Tibial artery (tissue), 4 donors: ENCODE results near the gene RLF.

Experiments
- DNase-seq, 2 donors: peaks; one replicate each; pipeline ENCODE4 v3.0.0-alpha.2; 2019
- H3K27ac ChIP-seq, 2 donors: fragments of 200-600 bp; sonication (generic) in 1 of 2; 1 replicate in 1 of 2; 2 replicates in 1 of 2; pipeline ENCODE4 v1.5.1; 2018 to 2019; ENCODE audit warnings: mild to moderate bottlenecking in 1 of 2
- H3K27me3 ChIP-seq, 2 donors: fragments of 200-600 bp; sonication (generic) in 1 of 2; one replicate each; pipeline versions ENCODE4 v1.5.1 to v1.6.0; 2016 to 2019
- H3K36me3 ChIP-seq, 3 donors: fragments of 200-600 bp; sonication (generic) in 2 of 3; one replicate each; pipeline ENCODE4 v1.5.1; 2016 to 2019; ENCODE audit warnings: mild to moderate bottlenecking in 2 of 3
- H3K4me1 ChIP-seq, 4 donors: fragments of 200-600 bp; sonication (generic) in 2 of 4; 1 replicate in 3 of 4; 2 replicates in 1 of 4; pipeline ENCODE4 v1.5.1; 2016 to 2019
- H3K4me3 ChIP-seq, 2 donors: fragments of 200-600 bp; sonication (generic) in 1 of 2; 1 replicate in 1 of 2; 2 replicates in 1 of 2; pipeline ENCODE4 v1.5.1; 2018 to 2019; ENCODE audit warnings: mild to moderate bottlenecking in 2 of 2
- H3K9me3 ChIP-seq, 3 donors: fragments of 200-600 bp; sonication (generic) in 1 of 3; one replicate each; pipeline ENCODE4 v1.5.1; 2016 to 2019
- intact Hi-C: fragments of 100-400 bp; cut with DNase I; formaldehyde crosslinking; loops from one replicate; pipeline ENCODE4 v1.15.0; 2023; ENCODE audit warnings: low total_unique reads
- TF ChIP-seq, protein P1 (sequence below), 2 experiments: fragments of 200-600 bp in 1 of 2; fragments of 450-650 bp in 1 of 2; IDR thresholded peaks; one replicate each; pipeline ENCODE4 v1.5.1; 2017 to 2019; ENCODE audit warnings: antibody characterized with exemption in 2 of 2, mild to moderate bottlenecking in 1 of 2, moderate library complexity in 1 of 2

The RLF gene

DNA sequence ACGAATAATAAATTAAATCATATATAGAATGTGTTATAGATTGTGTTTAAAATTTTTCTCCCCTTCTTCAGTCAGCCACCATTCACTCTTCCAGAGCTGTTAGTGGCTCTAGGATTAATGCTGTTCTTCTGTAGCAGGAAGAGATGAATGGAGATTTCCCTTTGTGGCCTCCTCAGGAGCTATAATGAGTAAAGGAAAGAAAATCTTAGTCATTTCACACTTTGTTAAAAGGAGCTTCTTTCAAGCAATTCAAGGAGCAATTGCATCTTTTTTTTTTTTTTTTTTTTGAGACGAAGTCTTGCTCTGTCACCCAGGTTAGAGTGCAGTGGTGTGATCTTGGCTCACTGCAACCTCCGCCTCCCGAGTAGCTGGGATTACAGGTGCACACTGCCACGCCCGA is 62.9 kb downstream of the RLF start:
- no peaks in the 10 kb centered on the region for H3K27me3 ChIP-seq
- no peak overlapping the region for H3K27ac ChIP-seq
- intact Hi-C loops = no loop called here
- H3K36me3 ChIP-seq = peaks cover 7 to 20% (median 9%) of the 10 kb centered on the region in 3 donors
- TF ChIP-seq, protein P1, sequence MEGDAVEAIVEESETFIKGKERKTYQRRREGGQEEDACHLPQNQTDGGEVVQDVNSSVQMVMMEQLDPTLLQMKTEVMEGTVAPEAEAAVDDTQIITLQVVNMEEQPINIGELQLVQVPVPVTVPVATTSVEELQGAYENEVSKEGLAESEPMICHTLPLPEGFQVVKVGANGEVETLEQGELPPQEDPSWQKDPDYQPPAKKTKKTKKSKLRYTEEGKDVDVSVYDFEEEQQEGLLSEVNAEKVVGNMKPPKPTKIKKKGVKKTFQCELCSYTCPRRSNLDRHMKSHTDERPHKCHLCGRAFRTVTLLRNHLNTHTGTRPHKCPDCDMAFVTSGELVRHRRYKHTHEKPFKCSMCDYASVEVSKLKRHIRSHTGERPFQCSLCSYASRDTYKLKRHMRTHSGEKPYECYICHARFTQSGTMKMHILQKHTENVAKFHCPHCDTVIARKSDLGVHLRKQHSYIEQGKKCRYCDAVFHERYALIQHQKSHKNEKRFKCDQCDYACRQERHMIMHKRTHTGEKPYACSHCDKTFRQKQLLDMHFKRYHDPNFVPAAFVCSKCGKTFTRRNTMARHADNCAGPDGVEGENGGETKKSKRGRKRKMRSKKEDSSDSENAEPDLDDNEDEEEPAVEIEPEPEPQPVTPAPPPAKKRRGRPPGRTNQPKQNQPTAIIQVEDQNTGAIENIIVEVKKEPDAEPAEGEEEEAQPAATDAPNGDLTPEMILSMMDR (IDR thresholded peaks at IDR 0.05) = no peak
- no peaks in the 10 kb centered on the region for H3K9me3 ChIP-seq
- H3K4me1 ChIP-seq = no peaks in the 10 kb centered on the region
- no peak overlapping the region for H3K4me3 ChIP-seq
- DNase-seq = no peak

DNA sequence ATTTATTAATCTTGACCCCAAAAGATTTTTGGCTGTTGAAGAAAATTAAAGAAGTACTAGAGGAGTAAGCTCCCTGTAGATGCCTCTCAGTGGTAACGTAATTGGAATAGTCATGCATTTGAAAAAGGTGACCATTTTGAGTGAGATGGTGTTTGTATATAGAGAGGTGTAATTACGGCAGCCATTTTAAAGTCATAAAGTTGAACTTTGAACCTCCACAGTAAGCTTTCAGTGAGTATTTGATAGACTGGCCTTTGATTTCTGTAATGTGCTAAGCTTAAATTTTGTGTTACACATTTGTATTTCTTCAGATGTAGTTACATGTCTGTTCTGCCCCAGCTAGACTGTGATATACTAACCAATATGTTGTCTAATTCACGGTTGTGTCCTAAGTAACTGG is 65.0 kb downstream of the RLF start:
- H3K27me3 ChIP-seq = no peaks in the 10 kb centered on the region
- no peaks in the 10 kb centered on the region for H3K9me3 ChIP-seq
- TF ChIP-seq, protein P1 (IDR thresholded peaks at IDR 0.05) = no peak
- H3K27ac ChIP-seq = no peak overlapping the region
- H3K36me3 ChIP-seq = peaks cover 11 to 24% (median 19%) of the 10 kb centered on the region in 3 donors
- no peak for DNase-seq
- H3K4me1 ChIP-seq = no peaks in the 10 kb centered on the region
- no peak overlapping the region for H3K4me3 ChIP-seq
- intact Hi-C loops = no loop called here

DNA sequence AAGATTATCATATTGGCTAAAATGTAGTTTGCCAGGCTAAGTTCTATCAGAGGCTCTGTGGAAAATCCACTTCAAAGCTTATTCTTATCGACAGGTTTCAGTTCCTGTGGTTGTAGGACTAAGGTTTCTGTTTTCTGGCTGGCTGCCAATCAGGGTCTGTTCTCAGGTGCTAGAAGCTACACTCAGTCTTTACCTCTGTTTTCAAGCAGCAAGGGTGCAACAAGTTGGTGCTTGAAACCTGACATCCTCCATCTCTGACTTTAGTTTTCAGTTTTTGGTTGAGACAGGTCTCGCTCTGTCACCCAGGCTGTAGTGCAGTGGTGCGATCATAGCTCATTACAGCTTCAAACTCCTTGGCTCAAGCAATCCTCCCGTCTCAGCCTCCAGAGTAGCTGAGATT is 71.3 kb downstream of the RLF start:
- no peaks in the 10 kb centered on the region for H3K9me3 ChIP-seq
- H3K36me3 ChIP-seq = peaks cover 61 to 64% (median 64%) of the 10 kb centered on the region in 3 donors
- H3K4me3 ChIP-seq = no peak overlapping the region
- TF ChIP-seq, protein P1 (IDR thresholded peaks at IDR 0.05) = no peak
- H3K27me3 ChIP-seq = no peaks in the 10 kb centered on the region
- intact Hi-C loops = no loop called here
- no peak overlapping the region for H3K27ac ChIP-seq
- DNase-seq = no peak
- H3K4me1 ChIP-seq = no peaks in the 10 kb centered on the region

DNA sequence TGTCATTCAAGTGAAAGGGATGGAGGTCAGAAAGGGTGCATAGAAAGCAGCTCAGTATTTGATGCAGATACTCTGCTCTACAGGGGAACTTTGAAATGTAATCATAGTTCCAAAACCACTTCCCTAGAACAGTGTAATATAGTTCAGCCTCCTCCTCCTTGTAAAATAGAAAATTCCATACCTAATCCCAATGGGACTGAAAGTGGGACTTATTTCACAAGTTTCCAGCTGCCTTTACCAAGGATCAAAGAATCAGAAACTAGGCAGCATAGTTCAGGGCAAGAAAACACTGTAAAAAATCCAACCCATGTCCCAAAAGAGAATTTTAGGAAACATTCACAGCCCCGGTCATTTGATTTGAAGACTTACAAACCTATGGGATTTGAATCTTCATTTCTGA is 78.4 kb downstream of the RLF start:
- H3K27ac ChIP-seq = no peak overlapping the region
- no peaks in the 10 kb centered on the region for H3K27me3 ChIP-seq
- H3K9me3 ChIP-seq = no peaks in the 10 kb centered on the region
- peaks cover 34 to 46% (median 41%) of the 10 kb centered on the region in 3 donors for H3K36me3 ChIP-seq
- no peak for DNase-seq
- H3K4me3 ChIP-seq = no peak overlapping the region
- intact Hi-C loops = no loop called here
- TF ChIP-seq, protein P1 (IDR thresholded peaks at IDR 0.05) = no peak
- H3K4me1 ChIP-seq = peaks cover 0 to 4% (median 0%) of the 10 kb centered on the region in 4 donors

DNA sequence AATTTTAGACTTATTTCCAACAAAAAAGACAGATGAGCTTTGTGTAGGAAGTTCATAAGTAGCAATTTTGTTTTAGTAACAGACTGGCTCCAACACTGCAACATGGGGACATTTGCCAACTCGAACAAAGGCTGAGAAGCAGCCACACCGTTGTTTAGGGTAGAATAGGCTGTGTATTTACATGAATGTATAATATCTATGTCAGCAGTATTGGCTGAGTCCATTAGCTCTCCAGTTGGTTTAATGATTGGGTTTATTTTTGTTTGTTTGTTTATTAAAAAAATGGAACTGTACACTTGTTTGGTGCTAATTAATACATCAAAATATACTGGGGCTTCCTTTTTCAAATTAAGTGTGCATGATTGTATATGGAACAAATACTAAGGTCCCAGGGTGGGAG is 79.2 kb downstream of the RLF start:
- Histone ChIP-seq H3K4me3 (no peak overlapping the region), H3K4me1 (peaks cover 0 to 4% (median 0%) of the 10 kb centered on the region in 4 donors), H3K36me3 (peaks cover 28 to 39% (median 34%) of the 10 kb centered on the region in 3 donors), H3K27me3 (no peaks in the 10 kb centered on the region), H3K9me3 (no peaks in the 10 kb centered on the region), H3K27ac (no peak overlapping the region)
- no peak for DNase-seq
- TF ChIP-seq, protein P1 (IDR thresholded peaks at IDR 0.05) = no peak
- intact Hi-C loops = no loop called here

DNA sequence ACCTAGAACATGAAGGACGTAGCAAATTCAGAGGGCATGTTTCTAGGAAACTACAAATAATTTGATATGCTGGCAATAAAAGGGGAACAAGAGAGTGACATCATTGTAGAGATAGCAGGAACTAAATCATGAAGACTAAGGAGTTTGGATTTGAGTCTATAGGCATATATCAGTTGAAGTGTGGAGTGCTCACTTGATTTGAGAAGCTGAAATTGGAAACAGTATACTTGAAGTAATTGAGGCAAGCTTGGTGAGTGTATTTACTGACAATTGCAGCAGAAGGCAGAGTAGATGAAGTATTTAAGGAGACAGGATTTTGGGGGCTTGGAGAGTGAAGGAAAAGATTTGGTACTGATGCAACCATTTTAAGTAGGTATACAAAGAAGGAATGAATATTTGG is 80.2 kb downstream of the RLF start:
- Histone ChIP-seq H3K27ac (no peak overlapping the region), H3K4me3 (no peak overlapping the region), H3K4me1 (peaks cover 0 to 4% (median 0%) of the 10 kb centered on the region in 4 donors), H3K27me3 (no peaks in the 10 kb centered on the region), H3K9me3 (no peaks in the 10 kb centered on the region), H3K36me3 (peaks cover 18 to 31% (median 24%) of the 10 kb centered on the region in 3 donors)
- intact Hi-C loops = no loop called here
- DNase-seq = no peak
- TF ChIP-seq, protein P1 (IDR thresholded peaks at IDR 0.05) = no peak
